ENCODE results near the gene PAPOLA.
"Not testable (repeated sequence)": the region's sequence is repeated elsewhere in the genome, so short reads cannot be mapped to it uniquely, and the experiment has no call there.

PAPOLA gene

GRCh38 chr14:96501740-96502620 is at the start of gene PAPOLA:
Gene PAPOLA (plus strand): TSS chr14:96502382. CDS start chr14:96502593, 211 bp downstream.
- peak; percentile 96 for DNase-seq

- DNase-seq, result no peak
Measured at GRCh38 chr14:96452684-96453083, 49.5 kb upstream of the PAPOLA start.

- DNase-seq, result no peak
Measured at GRCh38 chr14:96455588-96455987, 46.6 kb upstream of the PAPOLA start.

GRCh38 chr14:96459851-96460250 is 42.3 kb upstream of the PAPOLA start:
- no peak for DNase-seq

- no peak for DNase-seq
Measured at GRCh38 chr14:96461950-96462798, 40.0 kb upstream of the PAPOLA start.

- DNase-seq, result no peak
Measured at GRCh38 chr14:96464136-96464535, 38.0 kb upstream of the PAPOLA start.

GRCh38 chr14:96466918-96467317 is 35.3 kb upstream of the PAPOLA start:
- no peak for DNase-seq

- no peak for DNase-seq
Measured at GRCh38 chr14:96470331-96470730, 31.9 kb upstream of the PAPOLA start.

GRCh38 chr14:96470967-96471366 is 31.2 kb upstream of the PAPOLA start:
- DNase-seq, result not testable (repeated sequence)

GRCh38 chr14:96478119-96478518 is 24.1 kb upstream of the PAPOLA start:
- no peak for DNase-seq

- DNase-seq, result no peak
Measured at GRCh38 chr14:96479435-96480146, 22.6 kb upstream of the PAPOLA start.

GRCh38 chr14:96481731-96482314 is 20.4 kb upstream of the PAPOLA start:
- DNase-seq, result no peak

GRCh38 chr14:96482986-96483385 is 19.2 kb upstream of the PAPOLA start:
- no peak for DNase-seq

- DNase-seq, result no peak
Measured at GRCh38 chr14:96484399-96484798, 17.8 kb upstream of the PAPOLA start.

GRCh38 chr14:96486705-96487104 is 15.5 kb upstream of the PAPOLA start:
- no peak for DNase-seq

- no peak for DNase-seq
Measured at GRCh38 chr14:96489327-96489726, 12.9 kb upstream of the PAPOLA start.

GRCh38 chr14:96493178-96493577 is 9.0 kb upstream of the PAPOLA start:
- no peak for DNase-seq

GRCh38 chr14:96494331-96494730 is 7.9 kb upstream of the PAPOLA start:
- DNase-seq, result no peak

GRCh38 chr14:96497087-96497486 is 5.1 kb upstream of the PAPOLA start:
- no peak for DNase-seq

GRCh38 chr14:96497586-96497985 is 4.6 kb upstream of the PAPOLA start:
- no peak for DNase-seq

GRCh38 chr14:96501217-96501739 is 904 bp upstream of the PAPOLA start:
- DNase-seq, result no peak

- DNase-seq, result peak; percentile 79
Measured at GRCh38 chr14:96502621-96503305, 581 bp downstream of the PAPOLA start.

All from left hindlimb (tissue), 1 donor.